ENCODE measurements around the gene NHEJ1.

NHEJ1 gene

GRCh38 chr2:219131744-219132143, 28.9 kb downstream of the NHEJ1 start:
- no peaks in the 10 kb centered on the region for H3K27me3 ChIP-seq (replicated peaks; ENCODE audit: insufficient read depth, low read length)
- H2AFZ ChIP-seq (ENCODE audit: low read length) = no peak overlapping the region
- no peaks in the 10 kb centered on the region for H3K9me3 ChIP-seq (replicated peaks; ENCODE audit: insufficient read depth, low read length)
- H3K9me2 ChIP-seq (replicated peaks; ENCODE audit: insufficient read depth, low read length) = no peaks in the 10 kb centered on the region
- DNase-seq = no peak
- no peaks in the 10 kb centered on the region for H3K79me2 ChIP-seq (ENCODE audit: low read length)
- no peaks in the 10 kb centered on the region for H3K4me1 ChIP-seq (ENCODE audit: low read length)
- H3K36me3 ChIP-seq (replicated peaks; ENCODE audit: insufficient read depth, low read length) = no peaks in the 10 kb centered on the region
- H4K20me1 ChIP-seq (ENCODE audit: insufficient read depth, low read length) = no peaks in the 10 kb centered on the region
- no peak overlapping the region for H3K4me3 ChIP-seq (ENCODE audit: low read length)
- no peak overlapping the region for H3K4me2 ChIP-seq (ENCODE audit: low read depth, low read length)
- H3K9ac ChIP-seq (ENCODE audit: low read length) = no peak overlapping the region
- TF ChIP-seq CTCF (IDR thresholded peaks at IDR 0.05; ENCODE audit: low read length) = no peak
- no peak overlapping the region for H3K27ac ChIP-seq (ENCODE audit: low read length)
- no peaks in the 10 kb centered on the region for H3F3A ChIP-seq (ENCODE audit: insufficient read depth, low read length)

DNA sequence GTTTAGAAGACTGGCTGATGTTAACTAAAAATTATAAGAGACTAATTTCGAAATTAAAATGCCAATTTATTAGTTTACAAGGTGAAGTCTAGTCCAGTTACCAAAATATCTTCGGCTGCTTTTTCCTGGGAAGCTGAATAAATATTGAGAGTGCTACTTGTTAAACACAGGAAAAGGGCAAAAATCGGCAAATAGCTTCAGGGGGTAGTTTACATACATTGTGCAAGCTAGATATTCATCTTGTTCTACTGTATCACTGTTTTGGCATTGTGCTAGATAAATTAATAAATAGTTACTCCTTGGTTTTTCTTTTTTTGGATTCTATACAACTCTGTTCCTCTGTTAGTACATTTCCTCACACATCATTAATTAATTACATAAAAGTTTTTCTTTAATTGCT, 29.3 kb downstream of the NHEJ1 start:
- Histone ChIP-seq H3K79me2 (ENCODE audit: low read length) (no peaks in the 10 kb centered on the region), H3K9me3 (replicated peaks; ENCODE audit: insufficient read depth, low read length) (no peaks in the 10 kb centered on the region), H4K20me1 (ENCODE audit: insufficient read depth, low read length) (no peaks in the 10 kb centered on the region), H3K9me2 (replicated peaks; ENCODE audit: insufficient read depth, low read length) (no peaks in the 10 kb centered on the region), H3K4me2 (ENCODE audit: low read depth, low read length) (no peak overlapping the region), H3K4me3 (ENCODE audit: low read length) (no peak overlapping the region), H3K4me1 (ENCODE audit: low read length) (no peaks in the 10 kb centered on the region), H3K27ac (ENCODE audit: low read length) (no peak overlapping the region), H3F3A (ENCODE audit: insufficient read depth, low read length) (no peaks in the 10 kb centered on the region), H2AFZ (ENCODE audit: low read length) (no peak overlapping the region), H3K36me3 (replicated peaks; ENCODE audit: insufficient read depth, low read length) (no peaks in the 10 kb centered on the region), H3K27me3 (replicated peaks; ENCODE audit: insufficient read depth, low read length) (no peaks in the 10 kb centered on the region), H3K9ac (ENCODE audit: low read length) (no peak overlapping the region)
- DNase-seq = no peak
- TF ChIP-seq CTCF (IDR thresholded peaks at IDR 0.05; ENCODE audit: low read length) = no peak
- TF ChIP-seq EZH2 (optimal IDR thresholded peaks at IDR 0.05; ENCODE audit: low read depth, low read length) = no peak
- no peak for TF ChIP-seq EZH2phosphoT487 (IDR thresholded peaks at IDR 0.05; ENCODE audit: low read length)

DNA sequence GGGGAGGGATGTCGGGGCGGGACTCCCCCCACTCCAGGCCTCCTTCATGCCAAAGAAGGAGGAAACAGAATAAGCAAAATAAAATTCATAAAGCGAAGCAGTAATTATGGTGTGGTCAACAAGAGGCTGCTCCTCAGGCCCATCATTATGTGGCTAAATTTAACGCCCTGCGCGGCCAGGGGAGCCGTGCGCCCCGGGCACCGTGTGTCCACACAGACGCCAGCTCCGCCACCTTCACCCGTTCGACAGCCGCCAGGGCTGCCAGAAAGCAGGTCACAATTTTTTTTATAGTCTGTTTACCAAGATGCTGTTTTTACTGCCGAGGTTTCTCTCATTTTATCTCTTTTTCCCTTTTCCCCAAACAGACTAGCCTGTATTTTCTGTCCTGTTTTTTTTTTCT, 31.0 kb downstream of the NHEJ1 start:
- Histone ChIP-seq H3K4me3 (ENCODE audit: low read length) (no peak overlapping the region), H3K9me3 (replicated peaks; ENCODE audit: insufficient read depth, low read length) (no peaks in the 10 kb centered on the region), H3F3A (ENCODE audit: insufficient read depth, low read length) (no peaks in the 10 kb centered on the region), H3K79me2 (ENCODE audit: low read length) (no peaks in the 10 kb centered on the region), H4K20me1 (ENCODE audit: insufficient read depth, low read length) (no peaks in the 10 kb centered on the region), H3K9me2 (replicated peaks; ENCODE audit: insufficient read depth, low read length) (no peaks in the 10 kb centered on the region), H3K9ac (ENCODE audit: low read length) (no peak overlapping the region), H3K4me2 (ENCODE audit: low read depth, low read length) (no peak overlapping the region), H3K4me1 (ENCODE audit: low read length) (no peaks in the 10 kb centered on the region), H3K27me3 (replicated peaks; ENCODE audit: insufficient read depth, low read length) (no peaks in the 10 kb centered on the region), H3K27ac (ENCODE audit: low read length) (no peak overlapping the region), H2AFZ (ENCODE audit: low read length) (no peak overlapping the region), H3K36me3 (replicated peaks; ENCODE audit: insufficient read depth, low read length) (no peaks in the 10 kb centered on the region)
- no peak for DNase-seq
- TF ChIP-seq CTCF (IDR thresholded peaks at IDR 0.05; ENCODE audit: low read length) = no peak

DNA sequence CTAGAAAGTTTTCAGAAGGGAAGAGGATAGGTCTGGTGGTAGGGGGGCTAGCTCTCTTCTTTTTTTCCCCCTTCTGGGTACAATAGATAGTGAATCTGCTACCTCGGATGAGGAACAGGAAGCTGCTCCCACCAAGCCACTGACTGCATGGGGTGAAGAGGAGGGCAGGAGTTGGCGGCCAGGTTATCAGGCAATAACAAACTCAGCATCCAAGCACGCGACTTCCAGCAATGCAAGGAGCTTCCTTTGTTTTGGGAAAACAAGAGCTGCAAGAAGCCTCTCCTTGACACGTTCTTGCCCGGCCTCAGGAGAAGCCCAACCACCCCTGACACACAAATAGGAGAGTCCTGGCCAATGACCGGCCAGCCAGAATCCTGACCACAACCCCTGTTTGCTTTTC, 32.2 kb downstream of the NHEJ1 start:
- 0 out of 2 replicates have a peak, but pooled peaks cover 5% of the 10 kb centered on the region for H4K20me1 ChIP-seq (ENCODE audit: insufficient read depth, low read length)
- no peaks in the 10 kb centered on the region for H3F3A ChIP-seq (ENCODE audit: insufficient read depth, low read length)
- no peaks in the 10 kb centered on the region for H3K79me2 ChIP-seq (ENCODE audit: low read length)
- H3K27ac ChIP-seq (ENCODE audit: low read length) = no peak overlapping the region
- TF ChIP-seq EZH2phosphoT487 (IDR thresholded peaks at IDR 0.05; ENCODE audit: low read length) = no peak
- TF ChIP-seq EZH2 (optimal IDR thresholded peaks at IDR 0.05; ENCODE audit: low read depth, low read length) = no peak
- no peak for TF ChIP-seq CTCF (IDR thresholded peaks at IDR 0.05; ENCODE audit: low read length)
- H3K4me2 ChIP-seq (ENCODE audit: low read depth, low read length) = no peak overlapping the region
- no peak overlapping the region for H3K9ac ChIP-seq (ENCODE audit: low read length)
- H3K27me3 ChIP-seq (replicated peaks; ENCODE audit: insufficient read depth, low read length) = no peaks in the 10 kb centered on the region
- H3K4me3 ChIP-seq (ENCODE audit: low read length) = no peak overlapping the region
- no peaks in the 10 kb centered on the region for H3K9me2 ChIP-seq (replicated peaks; ENCODE audit: insufficient read depth, low read length)
- H3K9me3 ChIP-seq (replicated peaks; ENCODE audit: insufficient read depth, low read length) = no peaks in the 10 kb centered on the region
- no peak overlapping the region for H2AFZ ChIP-seq (ENCODE audit: low read length)
- no peaks in the 10 kb centered on the region for H3K4me1 ChIP-seq (ENCODE audit: low read length)
- no peaks in the 10 kb centered on the region for H3K36me3 ChIP-seq (replicated peaks; ENCODE audit: insufficient read depth, low read length)
- no peak for DNase-seq
